Gastrocnemius medialis (tissue), 4 donors: ENCODE data around the gene EN2. TPM values are rescaled to one million over a fixed set of nuclear protein-coding genes. Genes with fewer than 3 reads are reported as not detected.

Experiments
- ATAC-seq, 2 donors: fragments of 150-250 bp; one replicate each; pipeline ENCODE4 v1.9.1; 2016
- DNase-seq, 2 donors: peaks; one replicate each; pipeline ENCODE4 v3.0.0-alpha.2; 2019
- H3K27ac ChIP-seq, 4 donors: fragments of 200-600 bp; sonication (generic); 1 replicate in 1 of 4; 2 replicates in 3 of 4; pipeline ENCODE4 v1.5.1; 2016 to 2018; ENCODE audit warnings: mild to moderate bottlenecking in 2 of 4, moderate library complexity in 1 of 4
- H3K27me3 ChIP-seq, 3 donors: fragments of 200-600 bp; sonication (generic) in 2 of 3; 1 replicate in 1 of 3; 2 replicates in 2 of 3; pipeline versions ENCODE4 v1.5.1 to v1.6.0; 2016 to 2019; ENCODE audit warnings: mild to moderate bottlenecking in 1 of 3, moderate library complexity in 1 of 3
- H3K36me3 ChIP-seq, 2 donors: fragments of 200-600 bp; sonication (generic) in 1 of 2; one replicate each; pipeline ENCODE4 v1.5.1; 2017 to 2018
- H3K4me1 ChIP-seq, 2 donors: fragments of 200-600 bp; sonication (generic) in 1 of 2; one replicate each; pipeline ENCODE4 v1.5.1; 2016 to 2017; ENCODE audit warnings: mild to moderate bottlenecking in 2 of 2
- H3K4me3 ChIP-seq, 4 donors: fragments of 200-600 bp; sonication (generic) in 3 of 4; 1 replicate in 1 of 4; 2 replicates in 3 of 4; pipeline ENCODE4 v1.5.1; 2016 to 2019; ENCODE audit warnings: mild to moderate bottlenecking in 2 of 4
- H3K9me3 ChIP-seq, 3 donors: fragments of 200-600 bp; sonication (generic) in 2 of 3; 1 replicate in 1 of 3; 2 replicates in 2 of 3; pipeline ENCODE4 v1.5.1; 2016 to 2019
- POLR2A ChIP-seq, 2 donors: fragments of 450-650 bp; IDR thresholded peaks; one replicate each; pipeline ENCODE4 v1.6.1; 2017; ENCODE audit warnings: antibody characterized with exemption in 2 of 2, mild to moderate bottlenecking in 2 of 2, moderate library complexity in 2 of 2
- in situ Hi-C, 4 donors: fragments of 200-750 bp; cut with MboI; loops; one replicate each; pipeline versions ENCODE4 v1.15.0 to v1.8.0; 2017; ENCODE audit warnings: low sequenced_read_pairs in 4 of 4
- intact Hi-C: fragments of 100-400 bp; cut with DNase I; formaldehyde crosslinking; loops from one replicate; pipeline ENCODE4 v1.15.1; 2023; ENCODE audit warnings: low total_unique reads
- total RNA-seq, 4 donors: library from RNA; depleted of rRNA; stranded (reverse); fragments of >200 nt; gene quantifications; one replicate each; pipeline versions ENCODE4 v1.1.0 to v1.2.3, GENCODE V29; 2016
- TF ChIP-seq, protein P1 (sequence below), 5 experiments: fragments of 450-650 bp in 3 of 5; fragments of 200-600 bp in 2 of 5; sonication (generic) in 2 of 5; IDR thresholded peaks in 4 of 5; conservative IDR thresholded peaks in 1 of 5; 1 replicate in 4 of 5; 2 replicates in 1 of 5; pipeline ENCODE4 v1.5.1; 2016 to 2019; ENCODE audit warnings: antibody characterized with exemption in 5 of 5, mild to moderate bottlenecking in 3 of 5, moderate library complexity in 3 of 5

Gene EN2
- total RNA-seq, 4 donors from 2014 or later, result 0.31 to 1.2 (median 0.65) TPM

DNA sequence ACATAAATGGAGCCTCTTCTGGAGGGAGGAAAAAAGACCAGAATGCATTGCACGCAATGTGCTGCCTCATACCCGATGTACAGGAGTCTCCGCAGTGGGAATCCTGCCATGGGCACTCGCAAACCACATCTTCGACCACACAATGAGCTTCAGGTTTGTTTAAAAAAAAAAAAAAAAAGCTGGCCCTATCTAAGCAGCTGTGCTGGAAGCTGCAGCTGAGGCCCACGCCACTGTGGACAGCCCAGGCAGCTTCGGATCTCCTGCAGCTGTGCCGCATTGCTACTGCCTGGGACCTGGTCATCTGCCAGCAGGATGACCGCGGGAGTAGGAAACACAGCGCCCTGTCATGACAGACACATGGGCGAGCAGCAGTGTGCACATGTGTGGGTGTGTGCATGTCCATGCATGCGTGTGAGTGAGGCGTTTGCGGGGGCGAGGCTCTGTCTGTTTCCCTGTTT is 26.0 kb downstream of the EN2 start:
- ATAC-seq (no peak), DNase-seq (no peak)
- in situ Hi-C loops (no loop called here), intact Hi-C loops (no loop called here)
- TF ChIP-seq, protein P1, sequence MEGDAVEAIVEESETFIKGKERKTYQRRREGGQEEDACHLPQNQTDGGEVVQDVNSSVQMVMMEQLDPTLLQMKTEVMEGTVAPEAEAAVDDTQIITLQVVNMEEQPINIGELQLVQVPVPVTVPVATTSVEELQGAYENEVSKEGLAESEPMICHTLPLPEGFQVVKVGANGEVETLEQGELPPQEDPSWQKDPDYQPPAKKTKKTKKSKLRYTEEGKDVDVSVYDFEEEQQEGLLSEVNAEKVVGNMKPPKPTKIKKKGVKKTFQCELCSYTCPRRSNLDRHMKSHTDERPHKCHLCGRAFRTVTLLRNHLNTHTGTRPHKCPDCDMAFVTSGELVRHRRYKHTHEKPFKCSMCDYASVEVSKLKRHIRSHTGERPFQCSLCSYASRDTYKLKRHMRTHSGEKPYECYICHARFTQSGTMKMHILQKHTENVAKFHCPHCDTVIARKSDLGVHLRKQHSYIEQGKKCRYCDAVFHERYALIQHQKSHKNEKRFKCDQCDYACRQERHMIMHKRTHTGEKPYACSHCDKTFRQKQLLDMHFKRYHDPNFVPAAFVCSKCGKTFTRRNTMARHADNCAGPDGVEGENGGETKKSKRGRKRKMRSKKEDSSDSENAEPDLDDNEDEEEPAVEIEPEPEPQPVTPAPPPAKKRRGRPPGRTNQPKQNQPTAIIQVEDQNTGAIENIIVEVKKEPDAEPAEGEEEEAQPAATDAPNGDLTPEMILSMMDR (IDR thresholded peaks at IDR 0.05 in 4 of 5, conservative IDR thresholded peaks at IDR 0.05 in 1 of 5), result no peak
- no peak for TF ChIP-seq POLR2A (IDR thresholded peaks at IDR 0.05)
- H3K36me3 ChIP-seq, result no peaks in the 10 kb centered on the region
- H3K4me1 ChIP-seq, result no peaks in the 10 kb centered on the region
- no peak overlapping the region for H3K27ac ChIP-seq
- H3K9me3 ChIP-seq, result no peaks in the 10 kb centered on the region
- H3K27me3 ChIP-seq, result peaks cover 15 to 45% (median 30%) of the 10 kb centered on the region in 3 donors
- H3K4me3 ChIP-seq, result no peak overlapping the region

DNA sequence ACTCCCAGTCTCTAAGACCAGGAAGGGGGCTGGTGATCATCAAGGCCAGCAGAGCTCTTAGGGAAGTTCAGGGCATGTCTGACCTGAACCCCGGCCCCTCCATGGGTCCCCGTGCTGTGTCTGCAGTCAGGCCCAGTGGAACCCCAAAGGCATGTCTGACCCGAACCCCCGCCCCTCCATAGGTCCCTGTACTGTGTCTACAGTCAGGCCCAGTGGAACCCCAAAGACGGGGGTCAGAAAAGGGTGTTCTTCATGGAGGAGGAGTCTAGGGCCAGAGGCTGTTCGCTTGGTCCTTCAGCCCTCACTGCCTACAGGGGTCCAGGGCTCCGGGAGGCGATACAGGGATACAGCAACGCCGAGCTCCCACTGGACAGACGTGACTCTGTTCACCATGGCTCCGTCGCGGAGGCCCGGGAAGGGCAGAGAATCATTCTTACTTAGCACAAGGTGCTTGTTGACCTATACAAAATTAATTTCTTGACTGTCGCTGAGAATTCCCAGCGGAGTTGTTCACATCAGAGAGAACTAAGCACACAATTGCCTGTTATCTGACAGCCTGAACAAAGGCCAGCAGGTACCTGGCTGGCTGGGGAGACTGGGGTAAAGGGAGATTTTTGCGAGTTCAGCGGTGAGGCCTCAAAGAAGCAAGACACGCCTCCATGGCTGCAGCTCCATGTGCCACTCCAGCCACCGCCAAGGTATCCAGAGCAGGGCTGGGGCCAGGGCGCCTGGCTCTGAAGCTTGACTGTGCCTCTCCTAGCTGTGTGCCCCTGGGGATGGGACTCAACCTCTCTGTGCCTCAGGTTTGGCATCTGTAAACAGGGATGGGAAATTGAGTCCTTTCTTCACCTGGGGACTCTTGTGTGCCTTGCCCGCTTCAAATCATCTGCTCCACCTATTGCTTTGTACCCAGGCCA is 26.8 kb downstream of the EN2 start:
- Histone ChIP-seq H3K4me3 (no peak overlapping the region), H3K27me3 (peaks cover 20 to 44% (median 27%) of the 10 kb centered on the region in 3 donors), H3K4me1 (no peaks in the 10 kb centered on the region), H3K36me3 (no peaks in the 10 kb centered on the region), H3K9me3 (no peaks in the 10 kb centered on the region), H3K27ac (no peak overlapping the region)
- DNase-seq (no peak), ATAC-seq (no peak)
- in situ Hi-C loops (no loop called here), intact Hi-C loops (no loop called here)
- TF ChIP-seq POLR2A (IDR thresholded peaks at IDR 0.05), result no peak
- TF ChIP-seq, protein P1 (IDR thresholded peaks at IDR 0.05 in 4 of 5, conservative IDR thresholded peaks at IDR 0.05 in 1 of 5), result no peak

DNA sequence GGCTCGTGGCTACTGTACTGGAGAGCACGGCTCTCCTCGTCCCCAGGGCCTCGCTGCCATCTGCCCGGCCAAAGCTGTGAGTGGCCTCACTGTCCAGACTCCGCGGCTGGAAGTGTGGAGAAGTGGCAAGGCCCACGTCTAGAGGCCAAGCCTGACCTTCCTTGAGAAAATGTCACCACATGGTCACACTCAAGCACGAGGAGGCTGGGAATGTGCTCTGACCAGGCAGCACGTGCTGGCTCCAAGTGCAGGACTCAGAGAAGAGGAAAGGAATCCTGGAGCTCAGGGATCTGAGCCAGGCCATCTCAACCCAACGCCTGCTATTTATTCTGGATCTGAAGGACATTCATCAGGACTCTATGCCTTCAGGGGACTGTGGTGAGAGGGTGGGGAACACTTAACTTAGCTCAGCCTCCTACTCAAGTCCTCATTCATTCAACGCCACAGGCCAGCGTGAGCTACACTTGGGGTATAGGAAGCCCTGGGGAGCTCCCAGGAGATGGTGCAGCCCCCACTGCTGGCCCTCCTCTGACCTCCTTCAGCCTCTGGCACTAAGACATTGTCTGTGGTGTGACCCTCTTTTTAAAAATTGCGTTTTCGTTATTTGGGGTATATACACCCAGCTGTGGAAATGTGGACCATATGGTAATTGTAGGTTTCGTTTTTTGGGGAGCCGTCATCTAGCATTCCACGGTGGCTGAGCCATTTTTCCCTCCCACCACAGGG is 29.0 kb downstream of the EN2 start:
- TF ChIP-seq, protein P1 (IDR thresholded peaks at IDR 0.05 in 4 of 5, conservative IDR thresholded peaks at IDR 0.05 in 1 of 5), result no peak
- TF ChIP-seq POLR2A (IDR thresholded peaks at IDR 0.05), result no peak
- no peak overlapping the region for H3K4me3 ChIP-seq
- intact Hi-C loops (no loop called here), in situ Hi-C loops (no loop called here)
- H3K27me3 ChIP-seq, result peaks cover 20 to 38% (median 37%) of the 10 kb centered on the region in 3 donors
- H3K4me1 ChIP-seq, result no peaks in the 10 kb centered on the region
- ATAC-seq (no peak), DNase-seq (no peak)
- H3K9me3 ChIP-seq, result no peaks in the 10 kb centered on the region
- H3K36me3 ChIP-seq, result no peaks in the 10 kb centered on the region
- H3K27ac ChIP-seq, result no peak overlapping the region

DNA sequence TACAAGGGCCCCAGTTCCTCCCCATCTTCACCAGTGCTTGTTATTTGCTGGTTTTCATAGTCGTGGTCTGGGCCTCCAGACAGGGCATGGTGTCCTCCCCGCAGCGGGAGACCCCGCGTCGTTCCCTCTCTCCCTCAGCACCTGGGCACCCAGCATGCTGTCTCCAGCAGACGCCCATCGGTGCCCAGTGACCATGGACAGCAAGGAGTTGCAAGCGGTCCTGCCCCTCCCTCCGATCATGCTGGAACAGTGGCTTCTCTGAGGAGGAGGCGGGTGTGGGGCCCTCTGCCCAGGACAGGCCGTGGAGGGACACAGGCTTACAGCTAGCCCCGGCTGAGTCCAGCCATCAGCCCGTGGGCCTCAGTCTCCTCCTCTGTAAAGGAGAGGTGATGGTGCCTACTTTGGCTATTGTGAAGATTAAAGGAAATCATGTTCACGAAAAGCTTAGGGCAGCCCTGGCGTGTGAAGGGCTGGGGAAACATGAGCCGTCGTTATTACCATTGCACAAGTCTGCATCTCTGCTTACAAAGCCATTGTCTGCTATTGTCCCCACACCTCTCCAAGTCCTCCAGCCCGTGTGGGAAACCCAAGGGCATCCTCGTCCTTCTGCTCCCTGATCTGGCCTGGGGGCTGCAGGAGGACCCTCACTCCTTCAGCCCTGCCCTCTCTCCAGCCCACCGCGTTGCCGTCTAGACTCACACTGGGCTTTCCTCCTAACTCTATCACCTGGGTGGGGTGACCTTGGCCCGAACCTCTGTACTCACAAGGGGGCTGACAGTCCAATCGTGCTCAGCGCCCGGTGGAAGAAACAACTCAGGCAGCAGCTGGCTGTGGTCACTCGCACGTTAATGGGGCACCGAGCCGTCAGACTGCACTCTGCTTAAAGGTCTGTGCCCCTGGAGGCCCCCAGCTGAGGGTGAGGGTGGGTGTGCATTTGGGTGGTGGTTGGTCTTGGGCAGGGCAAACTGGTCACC is 29.9 kb downstream of the EN2 start:
- TF ChIP-seq, protein P1 (IDR thresholded peaks at IDR 0.05 in 4 of 5, conservative IDR thresholded peaks at IDR 0.05 in 1 of 5), result no peak
- no peak for TF ChIP-seq POLR2A (IDR thresholded peaks at IDR 0.05)
- H3K27me3 ChIP-seq, result peaks cover 20 to 36% (median 35%) of the 10 kb centered on the region in 3 donors
- no peaks in the 10 kb centered on the region for H3K9me3 ChIP-seq
- DNase-seq (no peak), ATAC-seq (no peak)
- no peaks in the 10 kb centered on the region for H3K36me3 ChIP-seq
- no peaks in the 10 kb centered on the region for H3K4me1 ChIP-seq
- H3K27ac ChIP-seq, result no peak overlapping the region
- no peak overlapping the region for H3K4me3 ChIP-seq
- intact Hi-C loops (no loop called here), in situ Hi-C loops (no loop called here)
